Measurements from ENCODE around the gene IRX4.

Gene IRX4

GRCh38 chr5:1892685-1893445 is 10.1 kb upstream of the IRX4 start:
- DNase-seq (ENCODE audit: low read depth, low spot score): no peak

- DNase-seq (ENCODE audit: low read depth, low spot score): no peak
These were observed 9.5 kb upstream of the IRX4 start for GRCh38 chr5:1892211-1892610.

GRCh38 chr5:1891391-1891790 is 8.7 kb upstream of the IRX4 start:
- no peak for DNase-seq (ENCODE audit: low read depth, low spot score)

- DNase-seq (ENCODE audit: low read depth, low spot score): no peak
These were observed 7.6 kb upstream of the IRX4 start for GRCh38 chr5:1890296-1890695.

- DNase-seq (ENCODE audit: low read depth, low spot score): no peak
These were observed 6.8 kb upstream of the IRX4 start for GRCh38 chr5:1889321-1890065.

- DNase-seq (ENCODE audit: low read depth, low spot score): no peak
These were observed 6.0 kb upstream of the IRX4 start for GRCh38 chr5:1888541-1889251.

- no peak for DNase-seq (ENCODE audit: low read depth, low spot score)
These were observed 5.0 kb upstream of the IRX4 start for GRCh38 chr5:1887588-1888360.

- no peak for DNase-seq (ENCODE audit: low read depth, low spot score)
These were observed 4.3 kb upstream of the IRX4 start for GRCh38 chr5:1886846-1887587.

GRCh38 chr5:1885868-1886845 is 3.4 kb upstream of the IRX4 start:
- DNase-seq (ENCODE audit: low read depth, low spot score): no peak

GRCh38 chr5:1885404-1885755 is 2.7 kb upstream of the IRX4 start:
- DNase-seq (ENCODE audit: low read depth, low spot score): no peak

GRCh38 chr5:1884678-1885403 is 2.1 kb upstream of the IRX4 start:
- DNase-seq (ENCODE audit: low read depth, low spot score): no peak

- no peak for DNase-seq (ENCODE audit: low read depth, low spot score)
These were observed 1.4 kb upstream of the IRX4 start for GRCh38 chr5:1883925-1884677.

GRCh38 chr5:1883120-1883924 is 597 bp upstream of the IRX4 start:
- DNase-seq (ENCODE audit: low read depth, low spot score): no peak

- DNase-seq (ENCODE audit: low read depth, low spot score): no peak
These were observed 891 bp downstream of the IRX4 start for GRCh38 chr5:1881731-1882336.

- DNase-seq (ENCODE audit: low read depth, low spot score): peak; percentile 85
These were observed 1.6 kb downstream of the IRX4 start for GRCh38 chr5:1881098-1881572.

GRCh38 chr5:1880377-1881025 is 2.2 kb downstream of the IRX4 start:
- no peak for DNase-seq (ENCODE audit: low read depth, low spot score)

All from iPS DF 19.7 (cell line).